Measurements from ENCODE around the gene KMT2B. TPM values are rescaled to one million over a fixed set of nuclear protein-coding genes. Genes with fewer than 3 reads are reported as not detected.
A peak's percentile ranks its signal among the peaks of the same experiment; 100 is the strongest.

Gene KMT2B
- total RNA-seq, 1 experiment from 2014 or later, result 9.6 TPM

GRCh38 chr19:35742121-35742724, 24.4 kb downstream of the KMT2B start, which contains the start of gene IGFLR1:
Gene IGFLR1, minus strand, starts transcription at chr19:35742452. Its CDS starts 1,272 bp downstream, at chr19:35741180.
- no peak for DNase-seq (ENCODE audit: low spot score)

GRCh38 chr19:35743640-35744429, 26.0 kb downstream of the KMT2B start:
- DNase-seq (ENCODE audit: low spot score), result no peak

GRCh38 chr19:35744430-35745327, 26.9 kb downstream of the KMT2B start:
- peak; percentile 95 for DNase-seq (ENCODE audit: low spot score)

DNA sequence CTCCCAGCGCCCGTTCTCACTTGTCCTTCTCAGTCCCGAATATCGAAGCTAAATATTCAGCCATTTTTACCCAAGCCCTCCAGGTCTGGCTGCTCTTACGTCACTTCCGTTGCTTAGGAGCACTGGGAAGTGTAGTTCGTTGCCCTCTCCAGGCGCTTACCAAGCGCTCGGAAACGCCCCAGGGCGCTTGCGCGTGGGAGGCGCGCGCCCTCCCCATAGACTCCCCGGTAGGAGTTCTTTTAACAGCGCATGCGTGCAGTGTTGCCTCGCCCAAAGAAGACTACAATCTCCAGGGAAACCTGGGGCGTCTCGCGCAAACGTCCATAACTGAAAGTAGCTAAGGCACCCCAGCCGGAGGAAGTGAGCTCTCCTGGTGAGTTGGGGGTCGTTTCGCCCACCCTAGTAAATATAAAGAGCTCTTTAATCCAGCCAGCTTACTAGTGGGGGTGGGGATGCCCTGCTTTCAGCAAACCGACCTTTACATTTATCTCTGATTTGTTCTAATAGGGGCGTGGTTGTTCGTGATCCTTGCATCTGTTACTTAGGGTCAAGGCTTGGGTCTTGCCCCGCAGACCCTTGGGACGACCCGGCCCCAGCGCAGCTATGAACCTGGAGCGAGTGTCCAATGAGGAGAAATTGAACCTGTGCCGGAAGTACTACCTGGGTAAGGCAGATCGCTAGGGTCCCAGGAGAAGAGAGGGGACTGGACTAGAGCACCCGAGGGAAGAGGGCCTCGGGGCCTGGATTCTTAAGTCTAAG, 27.7 kb downstream of the KMT2B start, which contains the start of the genes PSENEN and U2AF1L4:
TSS of gene PSENEN (plus strand) at position 324 of the 759 bp plus-strand sequence. CDS start at position 604, 280 bp downstream.
TSS of gene U2AF1L4 (minus strand) at position 91 of the 759 bp plus-strand sequence. CDS start at position 64, 27 bp downstream.
- DNase-seq (ENCODE audit: low spot score), result peak; percentile 99

- DNase-seq (ENCODE audit: low spot score), result no peak
Observed at GRCh38 chr19:35746087-35746462, 28.3 kb downstream of the KMT2B start.

DNA sequence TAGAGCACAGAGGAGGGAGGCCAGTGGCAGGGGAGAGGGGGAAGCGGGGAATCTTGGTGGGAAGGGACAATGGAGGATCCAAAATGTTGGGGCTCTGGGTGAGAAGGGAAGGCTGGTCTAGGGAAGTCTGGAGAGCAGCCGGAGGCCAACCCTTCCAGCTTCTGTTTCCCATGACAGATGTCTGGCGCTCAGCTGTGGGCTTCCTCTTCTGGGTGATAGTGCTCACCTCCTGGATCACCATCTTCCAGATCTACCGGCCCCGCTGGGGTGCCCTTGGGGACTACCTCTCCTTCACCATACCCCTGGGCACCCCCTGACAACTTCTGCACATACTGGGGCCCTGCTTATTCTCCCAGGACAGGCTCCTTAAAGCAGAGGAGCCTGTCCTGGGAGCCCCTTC, 28.7 kb downstream of the KMT2B start:
- DNase-seq (ENCODE audit: low spot score), result no peak

DNA sequence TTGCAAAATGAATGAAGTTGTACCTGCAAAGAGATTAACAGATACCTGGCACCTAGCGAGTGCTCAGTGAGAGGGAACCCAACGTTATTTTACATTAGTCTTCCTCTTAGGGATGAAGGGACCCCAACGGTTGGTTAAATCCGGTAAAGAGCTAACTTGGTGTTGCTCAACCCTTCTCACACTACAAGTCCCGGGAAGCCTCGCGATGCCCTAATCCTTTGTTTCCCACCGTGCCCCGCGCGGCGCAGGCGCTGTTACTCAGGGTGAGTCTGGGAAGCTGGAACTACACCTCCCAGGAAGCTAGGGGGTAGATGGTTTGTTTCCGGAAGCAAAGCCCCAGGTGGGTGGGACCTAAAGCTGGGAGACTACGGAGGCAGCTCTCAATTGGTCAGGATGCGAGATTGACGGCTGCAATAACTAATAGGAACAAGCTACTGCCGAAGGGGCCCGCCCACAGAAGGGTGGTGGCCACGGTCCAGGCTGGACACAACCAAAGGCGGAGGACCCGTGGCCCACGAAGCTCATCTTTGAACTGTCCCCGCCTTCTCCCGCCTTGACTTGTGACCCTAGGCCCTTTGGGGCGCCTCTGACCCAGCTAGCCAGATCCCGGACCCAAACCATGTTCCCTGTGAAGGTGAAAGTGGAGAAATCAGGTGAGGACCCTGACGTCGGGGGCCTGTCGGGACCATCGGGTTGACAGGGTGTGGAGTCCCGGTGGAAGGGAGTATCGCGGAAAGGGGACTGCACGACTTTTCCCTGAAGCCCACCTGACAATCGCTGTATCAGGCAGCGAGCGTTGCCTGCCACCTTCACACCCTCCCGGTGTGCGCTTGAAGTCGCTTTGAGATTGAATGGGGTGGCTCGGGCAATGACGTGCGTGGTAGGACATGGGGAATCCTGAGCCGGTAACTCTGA, 30.6 kb downstream of the KMT2B start, which contains the start of gene LIN37:
TSS of gene LIN37 (plus strand) at position 471 of the 915 bp plus-strand sequence. CDS start at position 620, 149 bp downstream.
- peak; percentile 99 for DNase-seq (ENCODE audit: low spot score)

GRCh38 chr19:35750167-35750566, 32.4 kb downstream of the KMT2B start:
- DNase-seq (ENCODE audit: low spot score), result no peak

GRCh38 chr19:35751839-35752745, 34.3 kb downstream of the KMT2B start:
- no peak for DNase-seq (ENCODE audit: low spot score)

DNA sequence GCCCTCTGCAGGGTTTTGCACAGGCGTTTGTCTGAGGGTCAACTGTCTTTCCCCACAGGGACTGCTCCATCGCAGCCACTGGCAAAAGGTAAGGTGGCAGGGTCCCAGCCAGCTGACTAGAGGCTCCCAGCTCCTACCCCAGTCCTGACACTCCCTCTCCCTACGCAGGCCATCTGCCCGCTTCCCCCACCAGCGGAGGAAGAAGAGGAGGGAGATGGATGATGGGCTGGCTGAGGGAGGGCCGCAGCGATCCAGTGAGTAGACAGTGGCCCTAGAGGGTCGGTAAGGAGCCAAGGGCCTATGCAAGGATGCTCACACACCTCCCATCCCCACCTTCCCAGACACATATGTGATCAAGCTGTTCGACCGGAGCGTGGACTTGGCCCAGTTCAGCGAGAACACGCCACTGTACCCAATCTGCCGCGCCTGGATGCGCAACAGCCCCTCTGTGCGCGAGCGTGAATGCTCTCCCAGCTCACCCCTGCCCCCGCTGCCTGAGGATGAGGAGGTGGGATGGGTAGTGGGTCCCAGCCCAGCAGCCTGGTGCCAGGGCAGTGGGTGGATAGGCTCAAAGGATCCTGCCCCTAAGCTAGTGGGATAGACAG, 35.0 kb downstream of the KMT2B start:
- no peak for DNase-seq (ENCODE audit: low spot score)

DNA sequence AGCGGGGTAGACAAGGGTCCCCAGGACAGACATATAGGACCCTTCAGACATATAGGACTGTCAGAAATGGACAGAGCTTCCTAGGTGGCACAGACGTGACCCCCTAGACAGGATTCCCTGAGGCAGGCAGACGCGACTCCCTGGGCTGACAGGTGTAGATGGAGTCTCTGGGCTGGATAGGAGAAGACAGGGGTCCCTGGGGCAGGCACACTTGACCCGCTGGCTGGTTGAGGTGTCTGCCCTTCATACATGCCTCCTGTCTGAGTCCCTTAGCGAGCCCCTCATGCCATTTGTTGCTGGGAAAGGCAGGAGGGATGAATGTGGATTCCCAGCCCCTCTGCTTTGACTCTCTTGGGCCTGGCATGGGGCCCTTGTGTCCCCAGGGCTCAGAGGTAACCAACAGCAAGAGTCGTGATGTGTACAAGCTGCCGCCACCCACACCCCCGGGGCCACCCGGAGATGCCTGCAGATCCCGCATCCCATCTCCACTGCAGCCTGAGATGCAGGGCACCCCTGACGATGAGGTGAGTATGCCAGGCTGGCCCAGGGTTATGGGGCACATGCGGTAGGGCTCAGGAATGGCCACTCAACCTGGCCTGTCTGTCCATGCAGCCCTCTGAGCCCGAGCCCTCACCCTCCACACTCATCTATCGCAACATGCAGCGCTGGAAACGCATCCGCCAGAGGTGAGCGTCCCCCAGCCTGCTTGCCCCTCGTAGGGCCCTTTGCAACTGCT, 36.0 kb downstream of the KMT2B start:
- no peak for DNase-seq (ENCODE audit: low spot score)

DNA sequence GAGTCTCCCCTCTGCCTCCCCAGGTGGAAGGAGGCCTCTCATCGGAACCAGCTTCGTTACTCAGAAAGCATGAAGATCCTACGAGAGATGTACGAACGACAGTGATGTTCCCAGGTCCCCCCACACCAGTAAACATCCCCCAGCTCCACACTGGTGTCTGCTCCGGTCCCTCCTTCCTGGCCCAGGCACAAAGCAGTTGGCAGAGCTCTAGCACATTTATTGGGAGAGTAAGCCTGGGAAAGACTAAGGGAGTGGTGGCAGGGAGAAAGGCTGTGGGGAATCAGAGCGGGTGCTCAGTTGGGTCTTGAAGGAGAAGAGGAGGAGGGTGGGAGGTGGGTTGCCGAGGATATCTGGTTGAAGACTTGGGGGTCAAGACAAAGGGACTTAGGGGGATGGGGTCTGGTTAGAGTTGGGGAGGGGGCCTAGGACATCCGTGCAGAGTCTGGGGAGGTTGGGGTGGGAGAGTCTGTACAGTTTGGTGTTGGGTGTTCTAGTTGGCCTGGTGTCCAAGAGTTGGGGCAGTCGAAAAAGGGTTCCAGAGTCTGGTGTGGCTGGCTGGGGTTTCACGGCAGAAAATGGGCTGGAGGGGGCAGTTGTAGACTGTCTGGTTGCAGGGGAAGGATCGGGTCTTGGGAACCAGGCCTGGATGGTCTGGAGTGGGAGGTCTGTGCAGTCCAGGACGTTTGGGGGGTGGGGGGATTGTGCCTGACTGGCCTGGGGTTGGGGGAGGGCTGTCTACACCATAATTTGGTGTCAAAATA, 36.7 kb downstream of the KMT2B start:
- DNase-seq (ENCODE audit: low spot score), result no peak

- DNase-seq (ENCODE audit: low spot score), result no peak
Observed at GRCh38 chr19:35755131-35755549, 37.3 kb downstream of the KMT2B start.

- no peak for DNase-seq (ENCODE audit: low spot score)
Observed at GRCh38 chr19:35755550-35756376, 38.0 kb downstream of the KMT2B start.

- no peak for DNase-seq (ENCODE audit: low spot score)
Observed at GRCh38 chr19:35756377-35757230, 38.8 kb downstream of the KMT2B start, which contains the start of gene HSPB6. Gene HSPB6, minus strand, starts transcription at chr19:35757029. Its CDS starts 21 bp downstream, at chr19:35757008.
